PC-9 (cell line): ENCODE results near the gene LARP1B. TPM values are rescaled to one million over a fixed set of nuclear protein-coding genes. Genes with fewer than 3 reads are reported as not detected.
A peak's percentile ranks its signal among the peaks of the same experiment; 100 is the strongest.

Experiments
- BruUV-seq: library from RNA; stranded (reverse); fragments of 400-500 nt; replicated peaks from 2 replicates; lab custom pipeline; 2021; lab: Mats Ljungman, UMichigan
- CTCF ChIA-PET: fragments of 300-600 bp; sonication (Branson Sonifier 250); formaldehyde crosslinking; loops from one replicate; lab custom pipeline; 2022; ENCODE audit warnings: antibody characterized with exemption; lab: Charles Lee
- POLR2A ChIA-PET: fragments of 300-600 bp; sonication (Branson Sonifier 250); formaldehyde crosslinking; loops from one replicate; lab custom pipeline; 2022; ENCODE audit warnings: antibody characterized with exemption; ENCODE audit not compliant: unreplicated experiment; lab: Charles Lee
- DNase-seq, 2 experiments: peaks; one replicate each; pipeline versions ENCODE4 v3.0.0 to v3.0.0-alpha.2; 2015 to 2022; ENCODE audit warnings: mixed read lengths in 1 of 2
- H2AFZ ChIP-seq: fragments of 200-600 bp; sonication (generic); 2 replicates; pipeline ENCODE4 v1.8.1; 2017; ENCODE audit warnings: antibody characterized with exemption
- H3F3A ChIP-seq: fragments of 200-600 bp; sonication (generic); 2 replicates; pipeline ENCODE4 v1.8.1; 2017; ENCODE audit warnings: antibody characterized with exemption, mild to moderate bottlenecking, low read depth; ENCODE audit not compliant: insufficient read depth
- H3K27ac ChIP-seq: fragments of 200-600 bp; sonication (generic); 2 replicates; pipeline ENCODE4 v1.6.1; 2016; ENCODE audit warnings: mixed run types
- H3K27me3 ChIP-seq: fragments of 200-600 bp; sonication (generic); 2 replicates; pipeline ENCODE4 v1.6.1; 2016; ENCODE audit warnings: low read depth, mixed run types; ENCODE audit not compliant: insufficient read depth
- H3K36me3 ChIP-seq: fragments of 200-600 bp; sonication (generic); 2 replicates; pipeline ENCODE4 v1.6.1; 2016; ENCODE audit warnings: low read depth, mixed run types
- H3K4me1 ChIP-seq: fragments of 200-600 bp; sonication (generic); replicated peaks from 2 replicates; pipeline ENCODE4 v1.6.1; 2016; ENCODE audit warnings: mixed run types; ENCODE audit not compliant: insufficient read depth
- H3K4me2 ChIP-seq: fragments of 200-600 bp; sonication (generic); 2 replicates; pipeline ENCODE4 v1.6.1; 2017; ENCODE audit warnings: mixed run types
- H3K4me3 ChIP-seq: fragments of 200-600 bp; sonication (generic); 2 replicates; pipeline ENCODE4 v1.6.1; 2016; ENCODE audit warnings: mixed run types
- H3K79me2 ChIP-seq: fragments of 200-600 bp; sonication (generic); 2 replicates; pipeline ENCODE4 v1.6.1; 2017; ENCODE audit warnings: low read depth, mixed run types
- H3K9me2 ChIP-seq: fragments of 200-600 bp; sonication (generic); 2 replicates; pipeline ENCODE4 v1.8.1; 2017; ENCODE audit warnings: mild to moderate bottlenecking; ENCODE audit not compliant: insufficient read depth
- H3K9me3 ChIP-seq: fragments of 200-600 bp; sonication (generic); 2 replicates; pipeline ENCODE4 v1.8.1; 2016; ENCODE audit warnings: low read depth; ENCODE audit not compliant: insufficient read depth
- H4K20me1 ChIP-seq: fragments of 200-600 bp; sonication (generic); 2 replicates; pipeline ENCODE4 v1.8.1; 2017; ENCODE audit not compliant: insufficient read depth
- CTCF ChIP-seq: fragments of 200-600 bp; sonication (generic); conservative IDR thresholded peaks from 2 replicates; pipeline ENCODE4 v1.6.1; 2017; ENCODE audit warnings: mixed run types, antibody characterized with exemption, mild to moderate bottlenecking, moderate library complexity
- EZH2 ChIP-seq: fragments of 200-600 bp; sonication (generic); IDR thresholded peaks from 2 replicates; pipeline ENCODE4 v1.8.0; 2017; ENCODE audit warnings: antibody characterized with exemption, low read depth
- intact Hi-C: fragments of 100-400 bp; cut with micrococcal nuclease; formaldehyde crosslinking; loops from one replicate; pipeline ENCODE4 v1.10.0; 2022; ENCODE audit not compliant: unreplicated experiment
- total RNA-seq: library from RNA; stranded (reverse); gene quantifications from 2 replicates; pipeline ENCODE4 v1.2.3, GENCODE V29; 2021

Gene LARP1B
- total RNA-seq, 1 experiment from 2014 or later = 22.0 TPM

- POLR2A ChIA-PET = no interaction called here
Observed at GRCh38 chr4:128234836-128235235, 173.7 kb downstream of the LARP1B start.

DNA sequence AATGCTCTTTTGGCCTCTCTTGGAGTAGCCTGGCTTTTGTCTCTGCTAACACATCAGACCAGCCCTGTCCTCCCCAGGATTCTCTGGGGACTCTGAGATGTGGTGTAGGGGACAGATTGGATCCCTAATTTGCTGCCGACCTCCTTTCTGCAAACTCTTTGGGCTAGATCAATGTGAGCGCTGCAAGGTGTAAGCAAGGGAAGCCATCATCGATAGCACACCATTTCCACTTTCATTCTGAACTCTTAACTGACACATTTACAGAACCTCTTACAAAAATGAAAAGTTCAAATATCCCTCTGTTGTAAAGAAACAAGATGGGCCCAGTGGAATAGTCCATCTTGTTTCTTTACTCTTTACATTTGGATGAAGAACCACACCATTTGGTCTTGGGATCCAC, 179.9 kb downstream of the LARP1B start:
- no peak for DNase-seq
- H3K4me3 ChIP-seq = no peak overlapping the region; the same call in 1 of the 2 replicates
- H3F3A ChIP-seq = peaks cover 9% of the 10 kb centered on the region; the same call in 1 of the 2 replicates
- H3K36me3 ChIP-seq = no peaks in the 10 kb centered on the region
- no peaks in the 10 kb centered on the region for H3K27me3 ChIP-seq
- H3K9me3 ChIP-seq = no peaks in the 10 kb centered on the region
- no peaks in the 10 kb centered on the region for H4K20me1 ChIP-seq
- H2AFZ ChIP-seq = peak overlapping the region; percentile 73; the same call in 1 of the 2 replicates
- ChIA-PET CTCF (no interaction called here), POLR2A (interaction anchor here (0.7 to 0.8 kb wide), 2 partner anchors 29 to 82 kb away, joined by 3 to 4 read pairs; no protein-coding TSS in a partner anchor)
- H3K4me1 ChIP-seq = peaks cover 20% of the 10 kb centered on the region
- H3K27ac ChIP-seq = peak overlapping the region; percentile 87
- TF ChIP-seq EZH2 (no peak), CTCF (no peak)
- intact Hi-C loops = loop anchor here (1.0 to 5.0 kb wide), 2 partner anchors 13 to 46 kb away; partner anchors contain the start of gene PGRMC2
- BruUV-seq = TSS peak; percentile 41
- no peaks in the 10 kb centered on the region for H3K79me2 ChIP-seq
- H3K9me2 ChIP-seq = no peaks in the 10 kb centered on the region
- H3K4me2 ChIP-seq = peak overlapping the region; percentile 58

More at GRCh38 chr4:128234836-128235235, 173.7 kb downstream of the LARP1B start:
- no peak for DNase-seq
- Histone ChIP-seq H2AFZ (no peak overlapping the region), H3K27ac (no peak overlapping the region), H3K27me3 (no peaks in the 10 kb centered on the region), H3K4me1 (no peaks in the 10 kb centered on the region), H3F3A (no peaks in the 10 kb centered on the region), H3K36me3 (no peaks in the 10 kb centered on the region), H3K79me2 (no peaks in the 10 kb centered on the region), H3K9me2 (no peaks in the 10 kb centered on the region), H3K4me3 (no peak overlapping the region), H4K20me1 (no peaks in the 10 kb centered on the region), H3K9me3 (no peaks in the 10 kb centered on the region), H3K4me2 (no peak overlapping the region)
- CTCF ChIA-PET = no interaction called here
- intact Hi-C loops = no loop called here
- TF ChIP-seq EZH2 (no peak), CTCF (no peak)
- BruUV-seq = no TSS peak

GRCh38 chr4:128241425-128241913, 180.4 kb downstream of the LARP1B start:
- TF ChIP-seq EZH2 (no peak), CTCF (no peak)
- Histone ChIP-seq H3K9me3 (no peaks in the 10 kb centered on the region), H3K9me2 (no peaks in the 10 kb centered on the region), H3K79me2 (no peaks in the 10 kb centered on the region), H3K4me2 (peak overlapping the region; percentile 58), H2AFZ (peak overlapping the region; percentile 73; the same call in 1 of the 2 replicates), H3K4me1 (peaks cover 20% of the 10 kb centered on the region), H4K20me1 (no peaks in the 10 kb centered on the region), H3K36me3 (no peaks in the 10 kb centered on the region), H3K4me3 (peak overlapping the region; percentile 24; the same call in 1 of the 2 replicates), H3K27ac (peak overlapping the region; percentile 87), H3F3A (peaks cover 9% of the 10 kb centered on the region; the same call in 1 of the 2 replicates), H3K27me3 (no peaks in the 10 kb centered on the region)
- DNase-seq = peak; percentile 87 to 88
- BruUV-seq = no TSS peak
- intact Hi-C loops = loop anchor here (1.0 to 5.0 kb wide), 2 partner anchors 13 to 46 kb away; partner anchors contain the start of gene PGRMC2
- POLR2A ChIA-PET = interaction anchor here (0.6 to 0.8 kb wide), 3 partner anchors 29 to 81 kb away, joined by 3 to 4 read pairs (median 4); no protein-coding TSS in a partner anchor
- CTCF ChIA-PET = interaction anchor here (1.0 kb wide), 1 partner anchor 82 kb away, joined by 4 read pairs; no protein-coding TSS in a partner anchor
